Activated CD4-positive, alpha-beta memory T cell treated with anti-CD3 and anti-CD28 coated beads for 36 hours (primary cell): Measurements from ENCODE around the gene ZNF282. TPM values are rescaled to one million over a fixed set of nuclear protein-coding genes. Genes with fewer than 3 reads are reported as not detected.
"Not testable (repeated sequence)": the region's sequence is repeated elsewhere in the genome, so short reads cannot be mapped to it uniquely, and the experiment has no call there.

Experiments used
- CTCF ChIA-PET: fragments of 350-600 bp; sonication (Branson Sonifier 250); formaldehyde crosslinking; loops from one replicate; lab custom pipeline; 2021; ENCODE audit warnings: antibody characterized with exemption, inconsistent platforms; lab: Charles Lee
- POLR2A ChIA-PET: fragments of 350-600 bp; sonication (Branson Sonifier 250); formaldehyde crosslinking; loops from one replicate; lab custom pipeline; 2021; ENCODE audit warnings: antibody characterized with exemption; lab: Charles Lee
- DNase-seq: peaks from one replicate; pipeline ENCODE4 v3.0.0-alpha.2; 2020
- H3K27ac Mint-ChIP-seq: one replicate; pipeline ENCODE4 v1.8.0; 2021; ENCODE audit warnings: mixed read lengths
- H3K27me3 Mint-ChIP-seq: one replicate; pipeline ENCODE4 v1.8.0; 2021; ENCODE audit warnings: mixed read lengths
- H3K36me3 Mint-ChIP-seq: one replicate; pipeline ENCODE4 v1.8.0; 2021; ENCODE audit warnings: mixed read lengths
- H3K4me1 Mint-ChIP-seq: one replicate; pipeline ENCODE4 v1.8.0; 2021; ENCODE audit warnings: low read depth, mixed read lengths
- H3K4me3 Mint-ChIP-seq: one replicate; pipeline ENCODE4 v1.8.0; 2021; ENCODE audit warnings: mild to moderate bottlenecking, mixed read lengths
- H3K9me3 Mint-ChIP-seq: one replicate; pipeline ENCODE4 v1.8.0; 2021; ENCODE audit warnings: mixed read lengths
- intact Hi-C: fragments of 100-400 bp; cut with micrococcal nuclease; formaldehyde crosslinking; loops from one replicate; pipeline ENCODE4 v1.15.1; 2023
- total RNA-seq, 2 experiments: library from RNA; stranded (reverse); gene quantifications; one replicate each; pipeline ENCODE4 v1.2.3, GENCODE V29; 2021

The ZNF282 gene
- total RNA-seq, 2 experiments from 2014 or later, result 61.7 to 61.9 TPM

GRCh38 chr7:149256568-149256967 is 61.2 kb downstream of the ZNF282 start:
- intact Hi-C loops, result no loop called here
- Mint-ChIP-seq H3K27me3 (no peaks in the 10 kb centered on the region), H3K36me3 (peaks cover 18% of the 10 kb centered on the region), H3K4me1 (peaks cover 26% of the 10 kb centered on the region), H3K9me3 (no peaks in the 10 kb centered on the region), H3K4me3 (no peak overlapping the region), H3K27ac (no peak overlapping the region)
- ChIA-PET POLR2A (no interaction called here), CTCF (no interaction called here)
- no peak for DNase-seq

DNA sequence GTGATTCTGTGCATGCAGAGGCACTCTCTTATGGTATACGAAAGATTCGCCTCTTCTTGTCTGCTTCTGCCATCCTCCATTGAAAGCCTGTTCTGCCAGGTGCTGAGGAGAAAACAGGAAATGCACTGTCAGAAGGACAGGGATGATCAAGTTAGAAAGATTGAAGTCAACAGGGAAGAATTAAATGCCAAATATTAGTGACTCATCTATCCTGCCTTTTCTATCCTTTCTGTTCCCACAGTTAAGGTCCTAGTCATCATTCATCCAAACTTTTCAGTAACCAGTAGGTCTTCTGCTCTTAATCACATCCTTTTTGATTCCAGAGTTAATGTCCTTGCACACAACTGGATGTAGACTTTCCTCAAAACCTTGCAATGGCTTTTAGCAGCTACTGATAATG is 61.8 kb downstream of the ZNF282 start:
- CTCF ChIA-PET, result no interaction called here

DNA sequence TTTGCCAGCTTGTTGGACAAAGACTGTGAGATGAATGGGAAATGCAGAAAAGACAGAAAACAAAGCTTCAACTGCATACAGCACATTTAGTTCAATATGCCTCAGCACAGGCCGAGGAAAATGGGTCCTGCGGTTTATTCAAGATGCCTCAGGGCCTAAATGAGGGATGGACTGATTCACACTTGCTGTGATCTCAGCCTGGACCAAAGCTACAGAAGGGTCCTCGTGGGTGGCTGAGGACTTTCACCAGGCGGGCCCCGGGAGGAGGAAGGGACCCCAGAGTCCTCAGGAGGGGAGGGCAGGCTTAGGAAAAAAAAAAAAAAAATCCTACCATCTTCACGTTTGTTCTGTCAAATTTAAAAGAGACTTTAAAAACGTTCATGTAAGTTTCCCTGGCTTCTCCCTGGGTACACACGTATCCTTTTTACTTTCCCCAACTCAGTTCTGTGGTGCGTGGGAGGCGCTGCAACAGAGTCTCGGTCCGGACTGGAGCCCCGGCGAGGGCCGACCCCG is 66.0 kb downstream of the ZNF282 start:
- peak; percentile 65 for DNase-seq
- H3K4me3 Mint-ChIP-seq, result peak overlapping the region; percentile 78
- CTCF ChIA-PET, result interaction anchor here (0.7 to 3.8 kb wide), 27 partner anchors 8 to 518 kb away, joined by 3 to 32 read pairs (median 5); partner anchors contain the start of genes ZNF212, ZNF282, ZNF398 and ZNF777
- no peaks in the 10 kb centered on the region for H3K9me3 Mint-ChIP-seq
- H3K36me3 Mint-ChIP-seq, result peaks cover 17% of the 10 kb centered on the region
- H3K27me3 Mint-ChIP-seq, result no peaks in the 10 kb centered on the region
- H3K27ac Mint-ChIP-seq, result peak overlapping the region; percentile 94
- intact Hi-C loops, result loop anchor here (1.0 to 5.0 kb wide), 4 partner anchors 16 to 236 kb away; partner anchors contain the start of genes ZNF212, ZNF398 and ZNF746
- peaks cover 52% of the 10 kb centered on the region for H3K4me1 Mint-ChIP-seq
- POLR2A ChIA-PET, result interaction anchor here (0.9 to 5.5 kb wide), 11 partner anchors 10 to 360 kb away, joined by 3 to 62 read pairs (median 6); partner anchors contain the start of genes ZNF212 and ZNF398

More for the DNA sequence above, 61.8 kb downstream of the ZNF282 start:
- H3K9me3 Mint-ChIP-seq, result no peaks in the 10 kb centered on the region
- intact Hi-C loops, result no loop called here
- H3K4me1 Mint-ChIP-seq, result peaks cover 27% of the 10 kb centered on the region
- no peak for DNase-seq
- H3K27ac Mint-ChIP-seq, result peak overlapping the region; percentile 61
- no peaks in the 10 kb centered on the region for H3K27me3 Mint-ChIP-seq
- H3K36me3 Mint-ChIP-seq, result peaks cover 15% of the 10 kb centered on the region
- no peak overlapping the region for H3K4me3 Mint-ChIP-seq
- POLR2A ChIA-PET, result no interaction called here

DNA sequence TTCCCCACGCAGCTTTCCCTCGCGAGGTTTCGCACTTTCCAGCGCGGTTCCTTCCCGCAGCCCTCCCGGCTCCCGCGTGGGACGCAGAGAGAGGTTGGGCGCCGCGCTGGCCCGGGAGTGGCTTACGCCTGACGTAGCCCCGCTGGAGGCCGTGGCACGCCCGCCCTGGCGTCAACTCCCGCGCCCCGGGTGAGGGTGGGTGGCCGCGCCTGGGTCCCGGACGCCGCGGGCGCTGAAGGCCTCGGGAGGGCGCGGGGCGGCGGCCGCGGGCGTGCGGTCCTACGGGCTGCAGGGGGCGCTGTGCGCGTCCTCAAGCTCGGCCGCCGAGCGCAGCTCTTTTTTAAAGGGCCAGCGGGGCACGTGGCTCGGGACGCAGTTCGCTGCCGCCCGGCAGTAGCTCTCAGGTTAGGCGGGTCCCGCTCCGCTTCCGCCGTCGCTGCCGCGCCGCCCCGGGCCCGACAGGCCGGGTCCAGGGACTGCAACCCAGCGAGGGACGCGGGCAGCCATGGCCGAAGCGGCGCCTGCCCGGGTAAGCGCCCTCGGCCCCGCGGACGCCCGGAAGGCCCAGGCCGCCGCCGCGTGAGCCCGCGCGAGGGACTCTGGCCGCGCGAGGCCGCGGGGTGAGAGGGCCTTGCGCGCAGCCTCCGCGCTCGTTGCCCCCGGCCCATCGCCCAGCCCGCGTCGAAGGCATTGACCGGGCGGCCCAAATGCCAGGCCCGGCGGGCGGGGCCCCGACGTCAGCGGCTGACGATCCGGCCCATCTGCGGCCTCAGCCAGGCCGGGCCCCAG is 66.7 kb downstream of the ZNF282 start, which contains the start of gene ZNF783:
TSS of gene ZNF783 (plus strand) at position 368 of the 789 bp plus-strand sequence. CDS start at position 506, 138 bp downstream.
- Mint-ChIP-seq H3K9me3 (no peaks in the 10 kb centered on the region), H3K4me3 (peak within 1 kb of the TSS; percentile 78), H3K27ac (peak within 1 kb of the TSS; percentile 94), H3K36me3 (peaks cover 22% of the 10 kb centered on the region), H3K4me1 (peaks cover 49% of the 10 kb centered on the region), H3K27me3 (no peaks in the 10 kb centered on the region)
- ChIA-PET CTCF (interaction anchor here (0.6 to 3.8 kb wide), 29 partner anchors 9 to 365 kb away, joined by 3 to 32 read pairs (median 4); partner anchors contain the start of genes ZNF212, ZNF282, ZNF398 and ZNF777), POLR2A (interaction anchor here (0.9 to 5.5 kb wide), 11 partner anchors 10 to 359 kb away, joined by 3 to 62 read pairs (median 6); partner anchors contain the start of genes ZNF212 and ZNF398)
- DNase-seq, result peak; percentile 88
- intact Hi-C loops, result loop anchor here (1.0 to 5.0 kb wide), 8 partner anchors 17 to 235 kb away; partner anchors contain the start of genes ZNF212, ZNF398, ZNF425 and ZNF746

GRCh38 chr7:149266451-149266850 is 71.1 kb downstream of the ZNF282 start:
- peaks cover 33% of the 10 kb centered on the region for H3K4me1 Mint-ChIP-seq
- H3K27ac Mint-ChIP-seq, result no peak overlapping the region
- CTCF ChIA-PET, result no interaction called here
- H3K9me3 Mint-ChIP-seq, result no peaks in the 10 kb centered on the region
- H3K4me3 Mint-ChIP-seq, result no peak overlapping the region
- no peaks in the 10 kb centered on the region for H3K27me3 Mint-ChIP-seq
- no peak for DNase-seq
- POLR2A ChIA-PET, result interaction anchor here (1.0 kb wide), 1 partner anchor 58 kb away, joined by 3 read pairs; no protein-coding TSS in a partner anchor
- intact Hi-C loops, result no loop called here
- H3K36me3 Mint-ChIP-seq, result peaks cover 48% of the 10 kb centered on the region

- Mint-ChIP-seq H3K27ac (no peak overlapping the region), H3K27me3 (no peaks in the 10 kb centered on the region), H3K4me1 (peaks cover 31% of the 10 kb centered on the region), H3K36me3 (peaks cover 48% of the 10 kb centered on the region), H3K4me3 (no peak overlapping the region), H3K9me3 (no peaks in the 10 kb centered on the region)
- no peak for DNase-seq
- ChIA-PET CTCF (interaction anchor here (1.1 kb wide), 1 partner anchor 16 kb away, joined by 3 read pairs; no protein-coding TSS in a partner anchor), POLR2A (no interaction called here)
- intact Hi-C loops, result no loop called here
Observed at GRCh38 chr7:149267733-149268132, 72.4 kb downstream of the ZNF282 start.

GRCh38 chr7:149274424-149274823 is 79.1 kb downstream of the ZNF282 start:
- DNase-seq, H3K9me3 Mint-ChIP-seq, intact Hi-C loops, H3K4me1 Mint-ChIP-seq, H3K27me3 Mint-ChIP-seq, H3K27ac Mint-ChIP-seq, H3K4me3 Mint-ChIP-seq: not testable (repeated sequence)
- CTCF ChIA-PET, result interaction anchor here (1.2 kb wide), 1 partner anchor 12 kb away, joined by 3 read pairs; the partner anchor contains the start of gene ZNF783
- POLR2A ChIA-PET, result interaction anchor here (1.5 kb wide), 1 partner anchor 13 kb away, joined by 3 read pairs; the partner anchor contains the start of gene ZNF783
- H3K36me3 Mint-ChIP-seq, result peaks cover 50% of the 10 kb centered on the region

Other genes starting within 250 kb of the ZNF282 start
- 100 to 1,000 TPM; 108 to 112 TPM for gene PDIA4, start 167.0 kb upstream of the ZNF282 start, total RNA-seq
- 1 to 10 TPM; 4.5 to 6.1 TPM for gene ZNF786, start 104.8 kb upstream of the ZNF282 start, total RNA-seq
- gene ZNF425, start 69.2 kb upstream of the ZNF282 start, total RNA-seq, result under 1 TPM; 0.74 to 0.75 TPM
- 1 to 10 TPM; 8.4 to 9.4 TPM for gene ZNF398, start 48.1 kb upstream of the ZNF282 start, total RNA-seq
- 10 to 100 TPM; 21.5 to 21.9 TPM for gene ZNF212, start 44.1 kb downstream of the ZNF282 start, total RNA-seq
- gene ZNF783, start 66.7 kb downstream of the ZNF282 start, total RNA-seq, result 10 to 100 TPM; 15.5 to 17.1 TPM